Epithelial cell of proximal tubule (primary cell): ENCODE results near the gene FOLR2. TPM values are rescaled to one million over a fixed set of nuclear protein-coding genes. Genes with fewer than 3 reads are reported as not detected.

ENCODE experiments used
- DNase-seq: peaks from one replicate; pipeline ENCODE4 v3.0.0-alpha.2; 2011; ENCODE audit warnings: low read depth
- H3K4me3 ChIP-seq: 2 replicates; pipeline ENCODE4 v1.5.1; 2011; ENCODE audit warnings: low read depth, mild to moderate bottlenecking, low read length
- CTCF ChIP-seq: conservative IDR thresholded peaks from 2 replicates; pipeline ENCODE4 v1.5.1; 2012; ENCODE audit warnings: low read depth, mild to moderate bottlenecking, low read length
- total RNA-seq: library from RNA; depleted of rRNA; stranded (reverse); fragments of >200 nt; gene quantifications from 2 replicates; pipeline ENCODE4 v1.2.3, GENCODE V29; 2015

Gene FOLR2
- total RNA-seq, 1 donor from 2014 or later, result not detected

- no peak for DNase-seq
- H3K4me3 ChIP-seq, result peak overlapping the region; percentile 91
- no peak for TF ChIP-seq CTCF
Measured at GRCh38 chr11:72223615-72224563, 7.3 kb downstream of the FOLR2 start.

GRCh38 chr11:72224564-72225410, 8.2 kb downstream of the FOLR2 start, which contains the start of gene INPPL1:
INPPL1 (plus strand) TSS chr11:72224767; CDS start chr11:72224985, 218 bp downstream.
- no peak for DNase-seq
- peak within 1 kb of the TSS; percentile 91 for H3K4me3 ChIP-seq
- TF ChIP-seq CTCF, result no peak

- H3K4me3 ChIP-seq, result peak overlapping the region; percentile 91
- DNase-seq, result no peak
- no peak for TF ChIP-seq CTCF
Measured at GRCh38 chr11:72225411-72225951, 8.9 kb downstream of the FOLR2 start.

- TF ChIP-seq CTCF, result no peak
- no peak for DNase-seq
- H3K4me3 ChIP-seq, result no peak overlapping the region
Measured at GRCh38 chr11:72226701-72227100, 10.1 kb downstream of the FOLR2 start.

GRCh38 chr11:72227316-72228228, 11.0 kb downstream of the FOLR2 start:
- no peak overlapping the region for H3K4me3 ChIP-seq
- TF ChIP-seq CTCF, result no peak
- DNase-seq, result no peak
